Astrocyte of the cerebellum (primary cell): ENCODE measurements around the gene PYGL.

Experiments used
- DNase-seq: peaks from one replicate; pipeline ENCODE4 v3.0.0-alpha.2; 2011; ENCODE audit warnings: low read depth
- H3K4me3 ChIP-seq: 2 replicates; pipeline ENCODE4 v1.5.1; 2011; ENCODE audit warnings: mild to moderate bottlenecking, low read depth, low read length, moderate library complexity
- in situ Hi-C: cut with HindIII; loops from 2 replicates; pipeline ENCODE4 v1.10.0; 2017; ENCODE audit warnings: low sequenced_read_pairs
- TF ChIP-seq, protein P1 (sequence below): IDR thresholded peaks from 2 replicates; pipeline ENCODE4 v1.5.1; 2012; ENCODE audit warnings: low read length, low read depth, moderate library complexity, mild to moderate bottlenecking; ENCODE audit errors: missing control alignments

The PYGL gene

DNA sequence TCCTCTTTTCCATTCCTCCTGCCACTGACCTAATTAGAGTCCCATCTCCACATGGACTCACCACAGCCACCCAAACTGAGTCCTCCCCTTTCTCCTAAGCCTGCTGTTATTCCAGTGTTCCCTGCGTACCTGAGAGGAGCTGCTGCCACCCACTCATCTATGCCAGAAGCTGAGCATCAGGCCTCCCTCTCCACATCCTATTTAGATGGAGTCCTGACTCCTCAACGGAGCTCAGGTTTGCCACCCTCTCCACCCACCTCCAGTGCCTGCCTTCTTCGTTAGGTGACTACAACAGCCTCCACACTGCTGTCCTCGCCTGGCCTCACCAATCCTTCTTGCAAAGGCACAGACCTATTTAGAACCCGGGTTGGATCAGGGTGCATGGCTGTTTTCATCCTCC, 87.6 kb downstream of the PYGL start:
- TF ChIP-seq, protein P1, sequence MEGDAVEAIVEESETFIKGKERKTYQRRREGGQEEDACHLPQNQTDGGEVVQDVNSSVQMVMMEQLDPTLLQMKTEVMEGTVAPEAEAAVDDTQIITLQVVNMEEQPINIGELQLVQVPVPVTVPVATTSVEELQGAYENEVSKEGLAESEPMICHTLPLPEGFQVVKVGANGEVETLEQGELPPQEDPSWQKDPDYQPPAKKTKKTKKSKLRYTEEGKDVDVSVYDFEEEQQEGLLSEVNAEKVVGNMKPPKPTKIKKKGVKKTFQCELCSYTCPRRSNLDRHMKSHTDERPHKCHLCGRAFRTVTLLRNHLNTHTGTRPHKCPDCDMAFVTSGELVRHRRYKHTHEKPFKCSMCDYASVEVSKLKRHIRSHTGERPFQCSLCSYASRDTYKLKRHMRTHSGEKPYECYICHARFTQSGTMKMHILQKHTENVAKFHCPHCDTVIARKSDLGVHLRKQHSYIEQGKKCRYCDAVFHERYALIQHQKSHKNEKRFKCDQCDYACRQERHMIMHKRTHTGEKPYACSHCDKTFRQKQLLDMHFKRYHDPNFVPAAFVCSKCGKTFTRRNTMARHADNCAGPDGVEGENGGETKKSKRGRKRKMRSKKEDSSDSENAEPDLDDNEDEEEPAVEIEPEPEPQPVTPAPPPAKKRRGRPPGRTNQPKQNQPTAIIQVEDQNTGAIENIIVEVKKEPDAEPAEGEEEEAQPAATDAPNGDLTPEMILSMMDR, result no peak
- in situ Hi-C loops, result no loop called here
- H3K4me3 ChIP-seq, result no peak overlapping the region
- DNase-seq, result no peak

- no peak for DNase-seq
- in situ Hi-C loops, result no loop called here
- no peak overlapping the region for H3K4me3 ChIP-seq
- TF ChIP-seq, protein P1, result no peak
These were observed 88.7 kb downstream of the PYGL start for GRCh38 chr14:50855558-50855957.
